HepG2 (cell line): Measurements from ENCODE around the gene PHF13. TPM values are rescaled to one million over a fixed set of nuclear protein-coding genes. Genes with fewer than 3 reads are reported as not detected.
A peak's percentile ranks its signal among the peaks of the same experiment; 100 is the strongest.

Experiments
- ASH2L ChIP-seq: fragments of 300-600, 200-600 bp; sonication (generic); IDR thresholded peaks from 2 replicates; pipeline ENCODE4 v1.7.0; 2017; ENCODE audit warnings: low read depth, mild to moderate bottlenecking, moderate library complexity, mixed read lengths, low read length; ENCODE audit not compliant: insufficient read length
- CBFB ChIP-seq: sonication (generic); formaldehyde crosslinking; IDR thresholded peaks from 2 replicates; pipeline ENCODE4 v1.4.0; 2020; ENCODE audit warnings: missing genetic modification reagents
- CBX1 ChIP-seq: IDR thresholded peaks from one replicate; pipeline ENCODE4 v1.6.1; 2016; ENCODE audit warnings: antibody characterized with exemption, low read depth
- HMGXB4 ChIP-seq, 2 experiments: sonication (generic) in 1 of 2; formaldehyde crosslinking in 1 of 2; IDR thresholded peaks; 2 replicates each; pipeline versions ENCODE4 v1.4.0 to v1.6.1; 2018 to 2020; ENCODE audit warnings: missing genetic modification reagents in 2 of 2, borderline replicate concordance in 1 of 2, low read depth in 1 of 2, mild to moderate bottlenecking in 1 of 2, missing biosample characterization in 1 of 2
- IRF2 ChIP-seq: IDR thresholded peaks from 2 replicates; pipeline ENCODE4 v1.6.1; 2018; ENCODE audit warnings: missing genetic modification reagents, missing compliant biosample characterization
- KAT8 ChIP-seq: IDR thresholded peaks from 2 replicates; pipeline ENCODE4 v1.6.1; 2016; ENCODE audit warnings: missing genetic modification reagents, missing compliant biosample characterization
- MEF2D ChIP-seq: sonication (generic); formaldehyde crosslinking; IDR thresholded peaks from 2 replicates; pipeline ENCODE4 v1.5.1; 2020; ENCODE audit warnings: mild to moderate bottlenecking, missing genetic modification reagents
- NR2C2 ChIP-seq: sonication (generic); formaldehyde crosslinking; IDR thresholded peaks from 2 replicates; pipeline ENCODE4 v1.4.0; 2020; ENCODE audit warnings: missing genetic modification reagents, mild to moderate bottlenecking, moderate library complexity, borderline replicate concordance
- PHF20 ChIP-seq: sonication (generic); formaldehyde crosslinking; IDR thresholded peaks from 2 replicates; pipeline ENCODE4 v1.5.0; 2020; ENCODE audit warnings: mild to moderate bottlenecking, missing genetic modification reagents
- PRPF4 ChIP-seq: fragments of 200-400 bp; formaldehyde crosslinking; IDR thresholded peaks from 2 replicates; pipeline ENCODE4 v1.6.1; 2016; ENCODE audit warnings: low read length, low read depth; ENCODE audit not compliant: poor library complexity, severe bottlenecking
- RFXAP ChIP-seq: sonication (generic); formaldehyde crosslinking; IDR thresholded peaks from 2 replicates; pipeline ENCODE4 v1.4.0; 2020; ENCODE audit warnings: missing genetic modification reagents, borderline replicate concordance
- SALL2 ChIP-seq: sonication (generic); formaldehyde crosslinking; IDR thresholded peaks from 2 replicates; pipeline ENCODE4 v1.8.1; 2023; ENCODE audit warnings: mild to moderate bottlenecking, missing genetic modification reagents, inconsistent platforms
- SPEN ChIP-seq: sonication (generic); formaldehyde crosslinking; IDR thresholded peaks from 2 replicates; pipeline ENCODE4 v1.5.1; 2020; ENCODE audit warnings: low read depth, mild to moderate bottlenecking, missing genetic modification reagents
- TGIF2 ChIP-seq: IDR thresholded peaks from 2 replicates; pipeline ENCODE4 v1.6.1; 2016; ENCODE audit warnings: control low read depth, missing compliant biosample characterization
- THAP11 ChIP-seq: IDR thresholded peaks from 2 replicates; pipeline ENCODE4 v1.6.1; 2016; ENCODE audit warnings: missing biosample characterization, missing genetic modification reagents
- ZGPAT ChIP-seq: IDR thresholded peaks from 2 replicates; pipeline ENCODE4 v1.6.1; 2016; ENCODE audit warnings: mild to moderate bottlenecking
- ZNF772 ChIP-seq: sonication (generic); formaldehyde crosslinking; IDR thresholded peaks from 2 replicates; pipeline ENCODE4 v1.5.0; 2020; ENCODE audit warnings: mild to moderate bottlenecking, missing genetic modification reagents
- polyA plus RNA-seq, 8 experiments: library from polyadenylated mRNA; depleted of rRNA in 3 of 8; stranded (reverse) in 7 of 8; unstranded in 1 of 8; fragments of >200 nt; fragmentation: Illumina TruSeq in 4 of 8; extraction: Trizol in 4 of 8; gene quantifications; 2 replicates each; pipeline versions ENCODE4 v1.2.1 to v1.2.3, GENCODE V29; 2011 to 2016; ENCODE audit warnings: low read depth in 4 of 8, missing spikeins in 1 of 8, mixed read lengths in 1 of 8; ENCODE audit not compliant: insufficient read depth in 1 of 8
- total RNA-seq, 5 experiments: library from RNA; depleted of rRNA; stranded (reverse); fragments of >200 nt; fragmentation: Illumina TruSeq; extraction: Trizol; gene quantifications; 2 replicates each; pipeline ENCODE4 v1.2.3, GENCODE V29; 2016; ENCODE audit warnings: low read depth in 1 of 5
- TF ChIP-seq, protein P1 (sequence below): sonication (generic); formaldehyde crosslinking; IDR thresholded peaks from 2 replicates; pipeline ENCODE4 v1.5.1; 2020; ENCODE audit warnings: mild to moderate bottlenecking, moderate library complexity, missing genetic modification reagents
- TF ChIP-seq, protein P2 (sequence below): sonication (generic); formaldehyde crosslinking; conservative IDR thresholded peaks from 2 replicates; pipeline ENCODE4 v1.8.0; 2022; ENCODE audit warnings: missing genetic modification reagents
- TF ChIP-seq, protein P3 (sequence below): sonication (generic); formaldehyde crosslinking; IDR thresholded peaks from 2 replicates; pipeline ENCODE4 v1.4.0; 2020; ENCODE audit warnings: mild to moderate bottlenecking, missing genetic modification reagents
- TF ChIP-seq, protein P4 (sequence below): sonication (generic); formaldehyde crosslinking; IDR thresholded peaks from 2 replicates; pipeline ENCODE4 v1.8.1; 2023; ENCODE audit warnings: mild to moderate bottlenecking, missing genetic modification reagents

Gene PHF13
- total and polyA plus RNA-seq, 2 of the 13 experiments (the other 11 are each of a cell fraction or from before 2014, with no cell fraction given) = 4.7 to 7.4 TPM

GRCh38 chr1:6613361-6614018 lies at the start of gene PHF13 (continued):
- TF ChIP-seq, protein P1, sequence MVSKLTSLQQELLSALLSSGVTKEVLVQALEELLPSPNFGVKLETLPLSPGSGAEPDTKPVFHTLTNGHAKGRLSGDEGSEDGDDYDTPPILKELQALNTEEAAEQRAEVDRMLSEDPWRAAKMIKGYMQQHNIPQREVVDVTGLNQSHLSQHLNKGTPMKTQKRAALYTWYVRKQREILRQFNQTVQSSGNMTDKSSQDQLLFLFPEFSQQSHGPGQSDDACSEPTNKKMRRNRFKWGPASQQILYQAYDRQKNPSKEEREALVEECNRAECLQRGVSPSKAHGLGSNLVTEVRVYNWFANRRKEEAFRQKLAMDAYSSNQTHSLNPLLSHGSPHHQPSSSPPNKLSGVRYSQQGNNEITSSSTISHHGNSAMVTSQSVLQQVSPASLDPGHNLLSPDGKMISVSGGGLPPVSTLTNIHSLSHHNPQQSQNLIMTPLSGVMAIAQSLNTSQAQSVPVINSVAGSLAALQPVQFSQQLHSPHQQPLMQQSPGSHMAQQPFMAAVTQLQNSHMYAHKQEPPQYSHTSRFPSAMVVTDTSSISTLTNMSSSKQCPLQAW (CRISPR knock-in tag) = peak; percentile 78
- TF ChIP-seq ZNF772 = peak; percentile 77; the same call in 1 of the 2 replicates
- TF ChIP-seq ZGPAT (CRISPR knock-in tag) = peak; percentile 88
- TF ChIP-seq CBFB (CRISPR knock-in tag) = peak; percentile 47; the same call in 1 of the 2 replicates
- TF ChIP-seq, protein P2, sequence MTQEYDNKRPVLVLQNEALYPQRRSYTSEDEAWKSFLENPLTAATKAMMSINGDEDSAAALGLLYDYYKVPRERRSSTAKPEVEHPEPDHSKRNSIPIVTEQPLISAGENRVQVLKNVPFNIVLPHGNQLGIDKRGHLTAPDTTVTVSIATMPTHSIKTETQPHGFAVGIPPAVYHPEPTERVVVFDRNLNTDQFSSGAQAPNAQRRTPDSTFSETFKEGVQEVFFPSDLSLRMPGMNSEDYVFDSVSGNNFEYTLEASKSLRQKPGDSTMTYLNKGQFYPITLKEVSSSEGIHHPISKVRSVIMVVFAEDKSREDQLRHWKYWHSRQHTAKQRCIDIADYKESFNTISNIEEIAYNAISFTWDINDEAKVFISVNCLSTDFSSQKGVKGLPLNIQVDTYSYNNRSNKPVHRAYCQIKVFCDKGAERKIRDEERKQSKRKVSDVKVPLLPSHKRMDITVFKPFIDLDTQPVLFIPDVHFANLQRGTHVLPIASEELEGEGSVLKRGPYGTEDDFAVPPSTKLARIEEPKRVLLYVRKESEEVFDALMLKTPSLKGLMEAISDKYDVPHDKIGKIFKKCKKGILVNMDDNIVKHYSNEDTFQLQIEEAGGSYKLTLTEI = no peak
- peak; percentile 39; the same call in 1 of the 2 replicates for TF ChIP-seq PHF20 (CRISPR knock-in tag)
- TF ChIP-seq RFXAP = 0 out of 2 replicates have a peak, but pooled peaks have one; percentile 37
- TF ChIP-seq CBX1 = peak; percentile 29
- TF ChIP-seq PRPF4 = peak; percentile 88
- TF ChIP-seq MEF2D (CRISPR knock-in tag) = no peak
- 0 out of 2 replicates have a peak, but pooled peaks have one; percentile 49 for TF ChIP-seq TGIF2
- peak; percentile 90 for TF ChIP-seq NR2C2 (CRISPR knock-in tag)
- TF ChIP-seq, protein P3, sequence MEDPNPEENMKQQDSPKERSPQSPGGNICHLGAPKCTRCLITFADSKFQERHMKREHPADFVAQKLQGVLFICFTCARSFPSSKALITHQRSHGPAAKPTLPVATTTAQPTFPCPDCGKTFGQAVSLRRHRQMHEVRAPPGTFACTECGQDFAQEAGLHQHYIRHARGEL (CRISPR knock-in tag) = no peak
- peak; percentile 56 for TF ChIP-seq ASH2L
- TF ChIP-seq SALL2 = peak; percentile 61; the same call in 1 of the 2 replicates
- peak; percentile 73; the same call in 1 of the 2 replicates for TF ChIP-seq IRF2 (CRISPR knock-in tag)
- TF ChIP-seq THAP11 (CRISPR knock-in tag) = peak; percentile 98
- TF ChIP-seq SPEN (CRISPR knock-in tag) = peak; percentile 34; the same call in 1 of the 2 replicates
- peak; percentile 35; the same call in 1 of the 2 replicates for TF ChIP-seq KAT8 (CRISPR knock-in tag)
- peak in 1 of 2 experiments; percentile 55; a peak in 1 of 4 replicates for TF ChIP-seq HMGXB4 (CRISPR knock-in tag; IDR thresholded peaks at IDR 0.05; ENCODE audit: borderline replicate concordance in 1 of 2, low read depth in 1 of 2)
- TF ChIP-seq, protein P4, sequence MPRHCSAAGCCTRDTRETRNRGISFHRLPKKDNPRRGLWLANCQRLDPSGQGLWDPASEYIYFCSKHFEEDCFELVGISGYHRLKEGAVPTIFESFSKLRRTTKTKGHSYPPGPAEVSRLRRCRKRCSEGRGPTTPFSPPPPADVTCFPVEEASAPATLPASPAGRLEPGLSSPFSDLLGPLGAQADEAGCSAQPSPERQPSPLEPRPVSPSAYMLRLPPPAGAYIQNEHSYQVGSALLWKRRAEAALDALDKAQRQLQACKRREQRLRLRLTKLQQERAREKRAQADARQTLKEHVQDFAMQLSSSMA (CRISPR knock-in tag) = peak; percentile 37; the same call in 1 of the 2 replicates
